HL-60/S4 (cell line): ENCODE measurements around the gene CALN1.

ENCODE experiments used
- in situ Hi-C: fragments of 300-500 bp; cut with MboI; formaldehyde crosslinking; loops from 2 replicates; pipeline ENCODE4 v1.14.3; 2022; ENCODE audit warnings: low sequenced_read_pairs

Gene CALN1

DNA sequence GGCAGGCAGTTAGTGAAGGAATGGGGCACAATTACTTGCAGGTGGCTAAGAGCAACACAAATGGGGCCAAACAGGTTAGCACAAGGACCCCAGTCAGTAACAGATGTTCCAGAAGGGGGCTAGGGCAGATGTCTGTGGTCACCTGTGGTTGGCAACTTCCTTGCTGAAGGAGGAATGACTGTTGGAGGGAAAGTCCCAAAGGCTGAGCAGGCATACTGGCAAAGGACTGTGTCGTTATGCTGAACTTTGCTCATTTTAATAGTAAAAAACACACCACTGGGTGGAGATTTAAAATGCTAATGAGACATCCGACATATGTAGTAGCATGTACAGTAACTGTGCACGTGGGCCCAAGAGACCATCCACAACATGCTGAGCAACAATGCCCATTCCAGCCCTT is 511.6 kb downstream of the CALN1 start:
- in situ Hi-C loops: no loop called here

DNA sequence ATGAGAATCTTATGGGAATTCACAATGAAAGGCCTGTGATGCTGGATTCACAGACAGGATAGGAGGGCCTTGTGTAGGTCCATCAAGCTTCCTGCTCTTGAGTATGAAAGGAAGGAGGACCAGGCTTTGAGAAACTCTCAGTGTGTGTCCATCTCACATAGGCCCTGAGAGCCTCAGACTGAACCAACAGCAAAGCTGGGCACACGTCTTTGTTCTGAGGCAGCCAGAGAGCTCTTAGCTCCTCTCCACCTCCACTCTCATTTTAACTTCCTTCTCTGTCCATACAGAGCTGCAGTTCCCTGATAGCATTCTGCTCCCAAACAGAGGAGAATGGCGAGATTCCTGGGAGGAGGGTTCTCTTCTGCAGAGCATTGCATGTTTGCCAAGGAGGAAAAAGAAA is 515.6 kb downstream of the CALN1 start:
- in situ Hi-C loops: no loop called here

DNA sequence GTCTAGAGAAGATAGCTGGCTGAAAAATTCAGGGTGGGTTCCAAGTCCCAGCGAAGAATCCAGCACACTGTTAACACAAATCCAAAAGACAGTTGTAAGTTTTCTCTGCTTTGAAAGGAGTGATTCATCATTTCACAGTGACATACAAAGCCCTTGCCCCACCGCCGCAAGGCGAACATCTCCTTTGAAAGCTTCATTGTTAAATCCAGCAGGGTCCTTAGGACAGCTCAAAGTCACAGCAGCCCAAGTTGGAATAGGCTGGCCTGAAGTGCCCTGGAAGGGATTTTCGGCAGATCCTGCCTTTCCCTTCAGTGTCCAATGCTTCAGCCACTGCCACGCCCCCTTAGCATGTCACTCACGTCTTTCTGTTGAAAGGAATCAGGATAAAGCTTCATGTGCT is 526.1 kb downstream of the CALN1 start:
- in situ Hi-C loops: no loop called here

DNA sequence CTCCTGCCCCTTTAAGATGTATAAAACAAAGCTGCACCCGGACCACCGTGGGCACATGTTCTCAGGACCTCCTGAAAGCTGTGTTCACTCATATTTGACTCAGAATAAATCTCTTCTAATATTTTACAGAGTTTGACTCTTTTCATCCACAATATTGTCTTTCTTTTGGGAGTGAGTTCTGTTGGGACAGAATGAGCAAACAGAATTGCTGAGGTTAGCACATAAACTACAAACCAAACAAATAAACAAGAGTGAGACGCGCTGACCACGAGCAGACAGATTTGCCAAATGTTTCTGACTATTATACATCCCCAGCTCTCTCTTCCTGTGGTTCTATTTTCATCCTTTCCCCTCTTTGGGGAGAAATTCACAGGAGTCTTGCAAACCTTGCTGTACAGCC is 526.7 kb downstream of the CALN1 start:
- in situ Hi-C loops: no loop called here

DNA sequence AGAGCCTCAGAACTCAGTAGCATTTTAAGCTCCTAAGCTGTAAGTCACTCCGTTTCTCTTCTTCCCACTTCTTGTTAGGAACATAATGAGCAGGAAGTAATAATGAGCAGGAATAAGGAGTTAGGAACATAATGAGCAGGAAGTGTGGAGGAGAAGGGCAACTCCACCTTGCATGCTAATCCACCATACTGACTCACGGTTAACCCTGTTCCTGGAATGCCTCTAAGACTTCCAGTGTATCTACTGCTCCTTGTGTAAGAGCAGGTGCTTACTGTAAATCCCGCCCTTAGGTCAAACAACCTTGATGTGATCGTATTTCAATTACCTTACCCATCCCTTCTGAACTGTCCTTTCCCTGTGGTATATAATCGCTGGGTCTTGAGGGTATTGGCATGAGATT is 528.7 kb downstream of the CALN1 start:
- in situ Hi-C loops: no loop called here

DNA sequence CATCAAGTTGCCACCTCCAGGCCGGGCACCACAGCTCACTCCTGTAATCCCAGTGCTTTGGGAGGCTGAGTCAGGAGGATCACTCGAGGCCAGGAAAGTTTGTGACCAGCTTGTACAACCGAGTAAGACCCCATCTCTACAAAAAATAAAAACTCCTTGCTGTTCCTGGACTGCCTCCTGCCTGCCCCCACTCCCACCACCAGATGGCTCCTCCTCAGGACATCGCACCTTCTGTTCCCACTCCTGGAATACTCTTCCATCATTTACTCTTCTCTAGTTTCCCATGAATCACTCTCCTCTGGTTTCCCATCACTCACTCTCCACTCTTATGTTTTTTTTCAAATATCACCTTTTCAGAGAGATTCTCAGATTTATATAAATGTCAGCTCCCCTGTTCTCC is 540.7 kb downstream of the CALN1 start:
- in situ Hi-C loops: no loop called here

DNA sequence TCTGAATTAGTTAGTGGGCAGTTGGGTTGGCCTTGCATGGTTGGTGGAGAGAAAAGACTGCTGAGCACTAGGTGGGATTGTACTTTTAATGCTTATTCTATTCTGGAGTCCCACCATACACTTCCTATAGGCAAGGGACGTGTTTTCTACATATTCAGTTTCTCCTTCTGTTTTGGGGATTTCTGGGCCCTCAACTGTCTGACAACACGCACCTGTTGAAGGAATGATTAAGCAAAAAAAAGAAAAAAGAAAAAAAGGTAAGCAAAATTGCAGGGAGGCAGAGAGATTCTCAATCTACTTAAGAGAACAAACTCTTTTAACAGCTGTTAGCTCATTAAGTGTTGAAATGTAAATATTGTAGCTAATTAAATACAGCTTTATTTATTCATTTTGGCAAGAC is 541.3 kb downstream of the CALN1 start:
- in situ Hi-C loops: no loop called here

DNA sequence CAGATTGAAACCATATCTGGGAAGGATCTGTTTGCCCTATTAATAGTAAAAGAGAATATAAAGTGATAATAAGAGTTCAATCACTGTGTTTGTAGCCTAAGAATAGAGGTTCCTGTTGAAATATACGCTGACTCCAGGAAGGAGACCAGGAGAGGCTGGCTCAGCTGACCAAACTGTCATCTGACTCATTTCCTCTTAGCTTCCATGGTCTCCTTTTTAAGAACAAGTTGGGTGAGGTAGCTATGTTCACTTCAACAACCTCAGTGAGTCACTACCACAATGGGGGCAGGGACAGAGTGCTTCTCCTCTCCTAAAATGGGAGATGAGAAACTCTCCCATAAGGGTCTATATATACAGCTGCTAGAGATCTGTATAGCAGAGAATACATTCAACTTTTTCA is 543.3 kb downstream of the CALN1 start:
- in situ Hi-C loops: no loop called here

DNA sequence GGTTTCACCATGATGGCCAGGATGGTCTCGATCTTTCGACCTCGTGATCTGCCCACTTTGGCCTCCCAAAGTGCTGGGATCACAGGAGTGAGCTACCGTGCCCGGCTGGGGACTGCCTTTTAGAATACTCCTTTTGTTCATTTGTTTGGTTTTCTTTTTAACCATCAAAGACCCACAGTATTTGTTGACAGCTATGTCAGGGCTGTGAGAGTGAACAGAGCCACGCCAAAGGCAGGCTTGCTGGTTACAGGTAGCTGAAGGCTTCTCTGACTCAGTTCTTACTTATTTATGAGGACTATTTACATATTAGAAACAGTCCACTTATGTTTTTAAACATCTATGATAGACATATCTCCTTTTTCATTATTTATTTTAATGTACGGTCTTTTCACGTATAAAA is 544.5 kb downstream of the CALN1 start:
- in situ Hi-C loops: no loop called here

DNA sequence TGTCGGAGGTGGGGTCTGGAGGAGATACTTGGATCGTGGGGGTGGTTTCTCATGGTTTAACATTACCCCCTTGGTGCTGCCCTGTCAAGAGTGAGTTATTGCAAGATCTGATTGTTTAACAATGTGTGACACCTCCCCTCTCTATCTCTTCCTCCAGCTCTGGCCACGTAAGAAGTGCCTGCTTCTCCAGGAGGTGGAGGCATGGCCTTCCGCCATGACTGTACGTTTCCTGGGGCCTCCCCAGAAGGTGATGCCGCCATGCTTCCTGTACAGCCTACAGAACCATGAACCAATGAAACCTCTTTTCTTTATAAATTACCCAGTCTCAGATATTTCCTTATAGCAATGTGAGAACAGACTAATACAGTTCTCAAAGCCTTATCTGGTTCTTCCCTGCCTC is 547.0 kb downstream of the CALN1 start:
- in situ Hi-C loops: no loop called here

DNA sequence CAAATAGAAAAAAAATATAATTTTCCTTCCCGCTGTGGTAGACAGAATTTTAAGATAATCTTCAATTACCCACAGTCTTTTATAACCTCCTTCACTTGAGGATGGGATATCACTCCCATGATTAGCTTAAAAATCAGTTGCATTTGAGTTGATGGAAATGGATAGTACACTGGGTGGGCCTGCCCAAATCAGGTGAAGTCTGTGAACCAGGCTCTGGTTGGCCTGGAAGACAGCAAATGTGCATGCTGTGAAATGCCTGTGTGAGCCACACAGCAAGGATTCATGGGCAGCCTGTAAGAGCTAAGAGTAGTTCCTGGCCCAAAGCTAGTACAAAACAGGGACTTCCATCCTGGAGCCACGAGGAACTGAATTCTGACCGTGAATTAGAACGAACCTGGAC is 548.0 kb downstream of the CALN1 start:
- in situ Hi-C loops: no loop called here

DNA sequence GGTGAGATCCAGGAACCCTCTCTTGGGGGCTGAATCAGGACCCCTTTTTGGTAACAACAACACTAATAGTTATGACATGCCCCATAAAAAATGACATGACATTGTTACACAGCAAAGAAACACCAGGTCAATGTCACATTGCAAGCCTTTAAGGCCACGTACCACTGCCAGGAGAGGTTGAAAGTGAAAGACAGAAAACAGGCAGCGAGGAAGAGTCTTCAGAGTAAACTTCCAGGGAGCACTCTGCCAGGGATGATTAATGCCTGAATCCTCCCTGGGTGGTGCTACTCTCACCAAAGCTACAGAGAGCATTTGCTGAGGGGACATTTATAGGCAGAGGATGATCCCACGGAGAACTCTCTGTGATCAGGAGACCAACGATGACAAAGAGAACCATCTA is 551.6 kb downstream of the CALN1 start:
- in situ Hi-C loops: no loop called here

DNA sequence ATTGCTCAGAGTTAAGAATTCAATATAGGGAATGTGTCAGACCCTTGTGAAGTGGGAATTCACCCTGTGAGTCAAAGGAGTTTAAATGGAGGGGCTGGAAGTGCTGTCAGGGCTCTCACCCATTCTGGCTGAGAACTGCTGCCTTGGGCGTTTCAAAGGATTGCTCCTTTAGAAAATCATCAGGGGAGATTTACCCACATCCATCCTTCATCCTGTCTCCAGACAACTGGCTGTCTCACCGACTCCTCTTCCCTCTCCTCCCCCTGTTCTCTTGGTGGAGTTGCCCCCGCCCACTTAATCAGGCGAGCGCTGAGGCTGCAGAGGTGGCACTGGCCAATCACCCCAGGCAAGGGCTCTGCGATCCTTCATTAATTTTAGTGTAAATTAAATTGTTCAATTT is 554.8 kb downstream of the CALN1 start:
- in situ Hi-C loops: no loop called here

DNA sequence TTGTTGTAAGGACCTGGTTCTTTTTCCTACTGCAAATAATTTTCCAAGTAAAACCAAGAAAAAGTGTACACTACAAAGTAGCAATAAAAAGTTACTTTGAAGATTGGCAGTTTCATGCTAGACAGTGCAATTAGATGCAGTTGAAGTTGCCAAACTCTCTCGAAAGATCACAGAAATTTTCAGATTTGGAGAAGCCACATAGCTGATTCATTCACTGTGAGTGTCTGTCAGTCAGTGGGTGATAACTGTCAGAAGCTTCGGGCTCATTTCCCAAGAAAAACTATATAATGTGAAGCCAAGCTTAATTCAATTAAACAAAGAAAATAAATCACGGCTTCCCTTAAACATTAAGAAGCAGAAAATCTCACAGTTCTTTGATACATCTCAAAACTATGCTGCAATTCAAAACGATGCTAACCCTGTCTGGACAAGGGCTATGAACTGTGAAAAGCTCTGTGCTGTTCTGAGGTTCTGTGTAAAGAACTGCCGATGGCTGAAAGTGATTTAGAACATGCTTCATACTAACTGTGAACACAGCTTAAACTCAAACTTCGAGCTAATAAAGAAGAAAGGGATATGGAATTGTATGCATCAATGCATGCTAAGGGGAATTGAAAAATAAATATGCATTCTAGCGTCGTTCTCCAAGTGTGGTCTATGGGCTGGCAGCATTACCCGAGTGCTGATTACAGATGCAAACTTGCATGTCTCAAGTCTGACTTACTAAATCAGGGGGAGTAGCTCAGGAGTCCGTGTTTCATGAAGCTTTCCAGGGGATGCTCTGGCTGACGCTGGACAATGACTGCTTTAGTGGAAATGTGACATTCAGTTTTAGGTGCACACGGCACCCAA is 557.4 kb downstream of the CALN1 start:
- in situ Hi-C loops: no loop called here

DNA sequence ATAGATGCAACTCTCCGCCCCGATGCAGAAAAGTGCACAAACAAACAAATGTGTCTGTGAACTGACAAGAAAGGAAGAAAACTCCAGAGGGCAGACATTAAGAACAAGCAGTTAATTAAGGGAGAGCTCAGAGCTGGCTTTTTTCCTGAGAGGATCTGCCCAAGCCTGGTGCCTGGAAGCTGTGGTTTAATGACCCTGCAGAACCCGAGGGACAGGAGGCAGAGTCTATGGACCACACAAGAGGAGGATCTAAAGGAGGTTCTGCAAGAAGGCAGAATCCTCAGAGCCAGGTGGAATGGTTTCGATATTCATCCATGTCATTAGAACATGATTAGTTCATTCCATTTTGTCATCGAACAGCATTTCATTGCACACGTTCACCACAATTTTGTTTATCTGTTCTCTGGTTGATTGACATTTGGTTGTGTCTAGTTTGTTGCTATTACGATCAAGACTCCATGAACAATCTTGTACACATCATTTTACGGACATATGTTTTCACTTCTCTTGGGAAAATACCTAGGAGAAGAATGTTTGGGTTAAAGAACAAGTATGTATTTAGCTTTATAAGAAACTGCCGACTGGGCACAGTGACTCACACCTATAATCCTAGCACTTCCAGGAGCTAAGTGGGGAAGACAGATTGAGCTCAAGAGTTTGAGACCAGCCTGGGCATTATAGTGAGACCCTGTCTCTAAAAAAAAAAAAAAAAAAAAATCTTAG is 560.2 kb downstream of the CALN1 start:
- in situ Hi-C loops: no loop called here

DNA sequence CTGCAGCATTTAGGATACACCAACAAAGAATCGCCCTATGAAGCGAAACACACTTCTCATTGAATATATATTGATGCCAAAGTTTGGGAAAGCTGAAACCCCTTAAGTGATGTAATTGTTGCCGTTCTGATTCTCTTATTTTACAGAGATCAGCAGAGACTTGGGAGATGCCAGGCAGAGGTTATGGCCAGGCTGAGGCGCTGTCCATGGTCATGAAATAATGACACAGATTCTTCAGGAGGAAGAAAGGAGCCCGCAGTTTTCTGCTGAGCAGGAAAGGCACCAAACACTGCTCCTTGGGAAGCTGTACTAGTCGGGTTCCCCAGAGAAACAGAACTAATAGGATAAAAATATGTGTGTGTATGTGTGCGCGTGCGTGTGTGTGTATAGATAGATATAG is 566.0 kb downstream of the CALN1 start:
- in situ Hi-C loops: no loop called here

DNA sequence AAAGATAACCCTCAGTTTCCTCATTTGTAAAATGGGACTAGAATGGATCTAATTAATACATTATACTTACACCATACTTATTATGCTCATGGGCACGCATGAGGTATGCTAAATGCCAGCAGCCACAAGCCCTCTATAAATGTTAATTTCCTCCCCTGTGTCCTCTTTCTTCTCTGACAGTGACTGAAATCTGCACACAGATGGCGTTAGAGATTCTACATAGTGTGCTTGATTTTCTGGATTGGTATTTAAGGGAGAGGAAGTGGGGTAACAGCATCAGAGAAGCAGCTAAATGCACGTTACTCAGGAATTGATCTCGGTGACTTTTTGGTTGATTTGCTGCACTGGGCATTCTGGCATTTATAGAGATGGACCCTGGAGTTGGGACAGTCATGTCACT is 568.5 kb downstream of the CALN1 start:
- in situ Hi-C loops: no loop called here

DNA sequence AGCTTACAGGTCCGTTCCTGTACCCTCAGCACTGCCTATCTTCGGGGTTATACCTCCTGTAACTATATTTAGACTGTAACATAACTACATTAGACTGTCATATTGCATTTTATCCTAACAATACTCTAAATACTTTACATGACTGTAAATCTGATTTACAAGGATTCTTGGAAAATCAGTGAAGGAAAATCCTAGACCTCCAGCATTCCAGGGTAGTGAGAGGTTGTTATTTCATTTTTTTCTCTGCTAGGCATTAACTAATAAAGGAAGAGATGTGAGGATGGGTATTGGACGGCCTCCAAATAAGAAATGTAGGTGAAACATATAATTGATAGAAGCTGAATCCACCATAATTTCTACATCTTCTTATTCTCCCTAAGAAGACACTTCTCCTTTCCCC is 569.4 kb downstream of the CALN1 start:
- in situ Hi-C loops: no loop called here

DNA sequence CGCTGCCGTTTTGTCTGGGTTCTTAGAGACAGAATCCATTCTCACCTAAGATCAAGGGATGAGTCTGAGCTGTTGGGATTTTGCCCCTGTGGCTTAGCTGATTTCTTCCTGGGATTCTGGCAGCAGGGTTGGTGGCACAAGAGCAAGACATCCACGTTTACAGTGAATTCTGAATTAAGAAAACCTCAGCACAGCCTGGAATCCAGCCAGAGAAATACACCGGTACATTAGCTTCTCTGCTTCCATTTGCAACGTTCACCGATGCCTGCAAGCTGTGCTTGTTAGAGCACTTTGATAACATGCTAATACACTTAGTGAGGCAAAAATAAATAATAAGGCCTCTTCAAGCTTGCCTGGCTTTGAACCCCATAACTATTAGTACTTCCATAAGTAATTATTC is 569.8 kb downstream of the CALN1 start:
- in situ Hi-C loops: no loop called here

DNA sequence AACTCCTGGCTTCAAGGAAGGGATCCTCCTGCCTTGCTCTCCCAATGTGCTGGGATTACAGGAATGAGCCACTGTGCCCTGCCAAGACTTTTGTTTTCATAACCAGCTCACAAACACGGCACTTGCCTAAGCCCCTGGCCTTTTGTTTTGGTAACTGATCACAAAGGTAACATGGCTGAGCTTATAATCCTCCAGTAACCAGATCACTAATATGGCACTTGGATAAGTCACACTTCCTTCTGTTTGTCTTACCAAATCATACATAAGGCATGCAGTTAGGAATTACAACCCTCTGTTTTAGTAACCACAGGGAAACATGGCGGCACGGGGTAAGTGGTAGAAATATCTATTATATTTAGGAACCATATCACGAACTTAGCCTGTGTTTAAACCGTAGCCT is 577.1 kb downstream of the CALN1 start:
- in situ Hi-C loops: no loop called here

DNA sequence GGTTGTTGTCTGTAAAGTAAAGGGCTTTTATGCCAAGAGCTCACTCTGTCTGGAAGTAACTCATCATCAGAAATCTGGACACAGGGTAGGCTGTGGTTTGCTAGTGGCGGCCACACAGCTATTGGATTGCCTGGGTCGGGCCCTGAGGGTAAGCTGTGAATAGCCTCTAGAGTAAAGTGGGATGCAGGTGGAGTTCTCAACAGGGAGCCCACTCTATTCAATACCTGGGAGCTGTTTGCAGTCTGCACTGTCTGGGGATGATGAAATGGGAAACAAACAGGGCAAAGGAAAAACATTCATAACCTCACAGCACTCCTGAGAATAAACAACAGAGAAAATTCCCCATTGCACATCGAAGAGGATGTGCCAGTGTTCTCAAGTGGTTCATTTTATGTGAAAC is 582.6 kb downstream of the CALN1 start:
- in situ Hi-C loops: no loop called here

DNA sequence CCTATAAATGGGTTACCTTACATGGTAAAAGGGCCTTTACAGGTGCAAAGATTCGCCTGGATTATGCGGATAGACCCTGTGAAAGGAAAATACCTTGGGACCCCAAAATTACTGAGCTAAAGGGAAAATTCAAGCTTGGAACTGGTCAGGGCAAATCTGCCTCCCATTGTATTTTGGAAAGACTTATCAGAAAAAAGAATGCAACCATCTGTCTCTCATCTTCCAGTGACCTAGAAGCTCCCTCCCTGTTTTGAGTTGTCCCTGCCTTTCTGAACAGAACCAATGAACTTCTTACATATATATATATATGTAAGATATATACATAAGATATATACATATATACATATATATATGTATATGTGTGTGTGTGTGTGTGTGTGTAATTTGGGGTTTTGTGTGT is 583.8 kb downstream of the CALN1 start:
- in situ Hi-C loops: no loop called here

DNA sequence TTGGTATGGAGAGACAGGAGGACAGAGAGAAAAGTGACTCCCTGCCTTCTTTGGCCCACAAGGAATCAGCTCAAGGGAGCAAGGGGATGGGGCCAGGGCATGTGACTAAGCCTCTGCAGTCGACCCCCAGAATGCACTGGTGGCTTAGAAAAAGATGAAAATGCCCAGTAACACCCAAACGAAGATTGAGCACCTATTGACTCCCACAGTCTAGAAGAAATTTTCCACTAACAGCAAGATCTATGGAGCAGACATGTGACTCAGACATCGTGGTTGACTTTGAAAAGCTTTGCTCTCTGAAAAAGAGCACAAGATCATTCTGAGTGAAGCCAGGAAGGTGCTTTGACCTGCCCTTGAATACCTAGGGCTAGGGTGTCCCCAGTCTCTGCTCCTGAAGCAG is 586.0 kb downstream of the CALN1 start:
- in situ Hi-C loops: no loop called here
